Pons (tissue), 1 donor: Measurements from ENCODE around the gene WDR5.

Experiments
- DNase-seq: peaks from one replicate; pipeline ENCODE4 v3.0.0-alpha.2; 2016; ENCODE audit warnings: low spot score

Gene WDR5

DNA sequence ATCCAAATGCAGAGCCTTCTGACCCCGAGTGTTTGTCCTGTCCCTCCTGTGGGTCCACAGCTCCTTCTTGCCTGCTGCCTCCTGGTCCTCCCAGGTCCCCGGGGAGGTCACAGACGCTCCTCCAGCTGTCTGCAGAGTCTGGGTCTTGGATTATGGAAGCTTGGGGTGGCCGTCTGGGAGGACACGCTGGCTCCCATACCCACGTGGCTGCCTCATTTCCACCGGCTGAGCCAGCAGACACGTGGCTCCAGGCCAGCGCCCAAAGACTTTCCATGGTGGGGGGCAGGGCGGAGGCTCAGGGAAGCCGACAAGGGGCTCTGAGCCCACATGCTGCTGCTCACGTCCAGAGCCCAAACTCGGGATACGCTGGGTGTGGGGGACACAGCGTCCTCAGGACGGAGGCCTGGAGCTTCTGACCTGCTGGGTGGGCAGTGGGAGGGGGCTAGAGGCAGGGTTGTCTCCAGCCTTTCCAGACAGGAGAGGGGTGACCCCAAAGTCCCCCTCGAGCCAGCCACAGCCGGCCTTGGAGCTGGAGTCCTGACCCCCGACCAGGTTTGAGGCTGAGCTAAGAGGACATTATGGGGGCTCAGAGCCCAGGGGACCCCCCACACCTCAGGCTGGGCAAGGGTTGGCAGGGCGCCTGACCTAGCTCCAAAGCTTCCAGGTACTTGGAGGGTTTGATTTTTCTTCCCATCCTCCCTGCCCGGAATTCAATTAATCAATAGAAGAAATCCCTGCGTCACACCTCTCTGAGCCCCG, 52.7 kb downstream of the WDR5 start:
- DNase-seq = no peak

DNA sequence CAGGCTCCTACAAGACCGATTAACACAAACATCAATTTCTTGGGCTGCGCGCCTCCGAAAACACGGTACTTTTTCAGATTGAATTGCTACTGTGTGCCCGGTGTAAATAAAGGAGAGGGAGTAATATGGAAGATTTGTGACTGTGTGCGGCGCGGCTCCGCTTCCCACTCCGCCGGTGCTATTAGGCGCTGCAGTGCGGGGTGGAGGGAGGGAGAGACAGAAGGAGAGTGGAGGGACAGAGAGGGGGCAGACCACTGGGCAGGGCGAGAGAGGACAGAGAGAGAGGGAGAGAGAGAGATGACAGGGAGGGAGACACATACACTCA, 53.2 kb downstream of the WDR5 start:
- DNase-seq = no peak

- DNase-seq = no peak
These were observed 53.8 kb downstream of the WDR5 start for GRCh38 chr9:134189470-134190231.

DNA sequence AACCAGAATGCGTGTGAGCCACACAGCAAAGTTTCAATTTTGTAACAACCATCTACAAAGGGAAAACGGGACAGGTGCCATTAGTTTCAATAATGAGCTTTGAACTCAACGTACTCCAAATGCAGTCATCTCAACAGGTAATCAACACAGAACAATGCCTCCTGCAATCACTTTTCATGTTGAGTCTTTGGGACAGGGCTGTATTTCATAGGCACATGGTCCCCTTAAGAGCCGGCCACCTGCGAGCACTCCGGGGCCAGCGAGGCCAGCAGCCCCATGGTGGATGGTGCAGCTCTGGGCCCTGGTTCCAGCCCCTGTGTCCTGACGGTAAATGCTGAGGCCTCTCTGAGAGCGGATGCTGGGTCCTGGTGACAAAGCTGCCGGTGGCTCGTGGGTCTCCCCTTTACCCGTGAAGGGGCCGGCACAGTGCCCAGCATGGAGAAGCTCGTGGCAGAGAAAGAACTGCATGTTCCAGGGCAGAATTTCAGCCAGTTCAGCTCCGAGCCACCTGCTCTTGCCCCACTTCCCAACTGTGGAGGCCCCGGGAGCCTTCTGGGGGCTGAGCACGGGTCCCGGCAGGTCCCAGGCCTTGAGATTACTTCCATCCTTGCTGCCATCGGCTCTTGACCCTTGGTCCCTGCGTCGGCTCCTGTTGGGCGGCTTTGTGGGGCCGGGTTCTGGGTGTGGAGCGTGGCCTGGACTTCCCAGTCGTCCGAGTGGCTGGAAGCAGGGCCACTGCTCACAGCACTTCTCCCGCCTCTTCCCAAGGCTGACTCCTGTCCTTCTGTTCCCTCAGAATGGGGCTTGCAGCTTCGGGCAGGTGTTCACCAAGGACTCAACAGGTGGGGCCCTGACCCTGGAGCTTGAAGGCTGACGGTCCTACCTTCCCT, 54.6 kb downstream of the WDR5 start:
- DNase-seq = no peak

GRCh38 chr9:134191455-134192209, 55.8 kb downstream of the WDR5 start:
- no peak for DNase-seq

DNA sequence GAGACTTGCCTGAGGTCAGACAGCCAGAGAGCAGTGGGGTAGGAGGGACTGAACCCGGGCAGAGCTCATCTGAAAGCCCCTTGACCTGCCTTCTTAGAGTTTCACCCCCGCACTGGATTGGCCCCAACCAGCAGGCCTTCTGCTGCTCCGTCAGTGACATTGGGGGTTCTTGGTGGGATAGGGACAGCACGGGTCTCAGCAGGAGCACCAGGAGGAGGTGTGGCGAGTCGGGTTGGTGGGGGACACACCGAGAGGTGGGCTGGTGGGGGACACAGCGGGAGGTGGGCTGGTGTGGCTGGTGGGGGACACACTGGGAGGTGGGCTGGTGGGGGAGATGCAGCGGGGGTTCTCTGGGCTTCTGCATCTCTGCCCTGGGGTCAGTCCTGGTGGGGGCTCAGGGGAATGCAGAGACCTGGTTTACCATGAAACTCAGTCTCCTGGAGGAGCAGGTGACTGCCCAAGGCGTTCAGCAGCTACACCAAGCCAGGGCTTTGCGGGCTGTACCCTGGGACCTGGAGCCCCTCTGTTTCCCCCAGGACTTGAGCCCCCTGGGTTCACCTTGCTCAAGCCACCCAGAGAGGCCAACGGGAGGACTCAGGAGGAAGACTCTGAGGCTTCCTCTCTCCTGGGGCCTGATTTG, 56.5 kb downstream of the WDR5 start:
- no peak for DNase-seq

GRCh38 chr9:134192951-134193731, 57.3 kb downstream of the WDR5 start:
- DNase-seq = no peak

DNA sequence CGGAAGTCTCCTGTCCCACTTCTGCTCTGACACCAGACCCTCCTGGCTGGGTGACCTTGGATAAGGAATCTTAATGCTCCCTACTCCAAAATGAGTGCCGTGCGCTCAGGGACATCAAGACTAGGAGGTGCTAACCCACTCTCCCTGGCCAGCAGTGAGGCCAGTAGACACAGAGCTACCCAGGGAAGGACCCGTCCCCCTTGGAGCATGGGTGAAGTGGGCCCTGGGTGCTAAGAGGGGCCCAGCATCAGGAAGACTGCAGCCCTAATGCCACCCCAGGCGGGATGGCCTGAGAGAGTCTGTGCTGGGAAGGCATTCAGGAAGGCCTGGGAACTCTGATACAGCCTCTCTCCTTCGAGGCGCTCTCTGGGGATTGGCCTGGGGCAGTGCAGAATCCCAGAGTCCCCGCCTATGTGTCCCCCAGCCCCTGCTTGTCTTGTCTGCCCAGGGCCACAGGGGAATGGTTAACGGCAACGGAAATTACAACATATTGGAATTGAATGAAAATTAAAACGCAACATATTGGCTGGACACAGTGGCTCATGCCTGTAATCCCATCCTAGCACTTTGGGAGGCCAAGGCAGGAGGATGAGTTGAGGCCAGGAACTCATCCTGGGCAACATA, 58.1 kb downstream of the WDR5 start:
- DNase-seq = no peak

- DNase-seq = no peak
These were observed 59.7 kb downstream of the WDR5 start for GRCh38 chr9:134195558-134195957.

DNA sequence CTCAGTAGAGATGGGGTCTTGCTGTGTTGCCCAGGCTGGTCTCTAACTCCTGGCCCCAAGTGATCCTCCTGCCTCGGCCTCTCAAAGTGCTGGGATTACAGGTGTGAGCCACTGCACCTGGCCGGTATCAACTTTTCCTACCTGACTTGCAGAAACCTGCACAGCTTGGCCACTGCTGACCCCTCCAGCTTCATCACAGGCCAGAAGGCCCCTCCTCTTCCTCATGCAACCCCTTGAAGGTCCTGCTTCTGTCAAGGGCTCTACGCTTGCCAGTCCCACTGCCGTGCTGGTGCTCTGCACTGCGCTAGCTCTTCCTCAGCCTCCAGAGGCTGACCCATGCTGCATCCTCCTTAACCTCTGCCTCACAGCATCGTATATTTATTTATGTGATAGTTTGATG, 61.0 kb downstream of the WDR5 start:
- no peak for DNase-seq

GRCh38 chr9:134198791-134199190, 62.9 kb downstream of the WDR5 start:
- DNase-seq = no peak

- DNase-seq = no peak
These were observed 64.8 kb downstream of the WDR5 start for GRCh38 chr9:134200730-134201129.

GRCh38 chr9:134203224-134203623, 67.3 kb downstream of the WDR5 start:
- no peak for DNase-seq

DNA sequence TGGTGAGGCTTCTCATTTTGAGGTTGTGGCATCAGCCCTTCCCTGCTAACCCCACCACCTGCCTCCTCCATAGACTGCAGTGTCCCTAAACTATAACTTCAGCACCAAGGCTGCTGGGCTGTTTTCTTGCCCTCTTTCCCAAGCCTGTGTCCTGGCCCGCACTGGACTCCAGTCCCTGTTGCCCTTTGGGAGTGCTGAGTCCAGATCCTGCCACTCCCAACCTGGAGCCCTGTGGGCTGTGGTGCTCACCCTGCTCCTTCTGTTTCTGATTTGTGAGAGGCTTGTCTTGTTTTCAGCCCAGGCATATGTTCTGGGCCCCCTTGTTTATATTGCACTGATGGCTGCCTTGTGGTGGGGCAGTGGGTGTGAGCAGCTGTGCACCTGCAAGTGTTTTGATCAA, 68.2 kb downstream of the WDR5 start:
- DNase-seq = no peak

GRCh38 chr9:134204991-134205578, 69.2 kb downstream of the WDR5 start:
- no peak for DNase-seq

DNA sequence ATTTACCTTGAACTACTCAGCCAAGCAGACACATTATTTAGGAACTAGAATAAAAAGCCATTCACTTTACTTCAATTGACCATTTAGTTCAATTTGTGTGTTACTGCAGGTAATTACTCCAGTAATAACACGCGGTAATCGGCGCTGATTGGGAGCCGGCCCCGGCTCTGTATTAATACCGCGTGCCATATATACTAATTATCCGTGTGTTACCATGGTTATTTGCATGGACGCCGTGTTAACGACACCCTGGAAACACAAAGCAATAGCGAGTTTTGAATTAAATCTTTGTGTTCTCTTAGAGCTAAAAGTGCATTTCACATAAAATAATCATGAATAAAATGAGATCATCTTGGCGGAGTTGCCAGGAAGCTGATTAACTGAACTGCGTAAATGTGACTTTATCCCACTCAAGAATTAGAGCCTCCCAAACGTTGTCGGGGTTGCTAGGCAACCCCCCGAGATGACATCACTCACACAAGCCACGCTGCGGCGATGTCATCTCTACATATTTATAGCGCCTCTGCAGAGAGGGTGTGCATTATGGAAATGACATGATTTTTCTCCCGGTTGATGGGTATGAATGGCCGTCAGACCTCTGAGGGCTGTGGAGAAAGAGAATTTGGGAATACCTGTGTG, 69.9 kb downstream of the WDR5 start:
- peak; percentile 56 for DNase-seq

GRCh38 chr9:134206311-134207300, 70.7 kb downstream of the WDR5 start:
- no peak for DNase-seq

DNA sequence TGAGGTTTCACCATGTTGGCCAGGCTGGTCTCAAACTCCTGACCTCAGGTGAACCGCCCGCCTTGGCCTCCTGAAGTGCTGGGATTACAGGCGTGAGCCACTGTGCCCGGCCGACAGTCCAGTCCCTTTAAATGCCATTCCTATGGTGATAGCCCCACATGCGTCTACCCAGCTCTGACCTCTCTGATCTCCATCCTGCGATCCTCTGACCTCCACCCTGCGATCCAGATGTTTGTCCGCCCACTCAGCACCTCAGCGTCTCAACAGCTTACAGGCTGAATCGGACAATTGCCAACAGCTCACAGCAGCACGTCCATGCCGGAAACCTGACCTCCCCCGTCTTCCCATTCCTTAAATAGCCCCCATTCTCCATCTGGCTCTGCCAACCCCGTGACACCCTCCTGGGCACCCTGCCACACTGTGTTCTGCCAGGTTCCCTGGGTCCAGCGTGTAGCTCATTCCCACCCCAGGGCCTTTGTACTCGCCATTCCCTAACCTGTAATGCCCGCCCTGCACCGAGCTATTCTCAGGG, 72.5 kb downstream of the WDR5 start:
- no peak for DNase-seq
